GM13976 (cell line): Measurements from ENCODE around the gene ADAD2.
"Not testable (repeated sequence)": the region's sequence is repeated elsewhere in the genome, so short reads cannot be mapped to it uniquely, and the experiment has no call there.

Experiments
- DNase-seq: peaks from one replicate; pipeline ENCODE4 v3.0.0; 2012; ENCODE audit warnings: low spot score
- in situ Hi-C: fragments of 300-500 bp; cut with MboI; formaldehyde crosslinking; loops from one replicate; pipeline ENCODE4 v1.12.0; 2022; ENCODE audit warnings: low sequenced_read_pairs, mixed read lengths, inconsistent platforms; ENCODE audit not compliant: unreplicated experiment
- TF ChIP-seq, protein P1 (sequence below): IDR thresholded peaks from 2 replicates; pipeline ENCODE4 v1.5.1; 2012; ENCODE audit warnings: borderline replicate concordance, mild to moderate bottlenecking; ENCODE audit not compliant: insufficient read depth; ENCODE audit errors: extremely low read depth, missing control alignments, control extremely low read depth

Gene ADAD2

DNA sequence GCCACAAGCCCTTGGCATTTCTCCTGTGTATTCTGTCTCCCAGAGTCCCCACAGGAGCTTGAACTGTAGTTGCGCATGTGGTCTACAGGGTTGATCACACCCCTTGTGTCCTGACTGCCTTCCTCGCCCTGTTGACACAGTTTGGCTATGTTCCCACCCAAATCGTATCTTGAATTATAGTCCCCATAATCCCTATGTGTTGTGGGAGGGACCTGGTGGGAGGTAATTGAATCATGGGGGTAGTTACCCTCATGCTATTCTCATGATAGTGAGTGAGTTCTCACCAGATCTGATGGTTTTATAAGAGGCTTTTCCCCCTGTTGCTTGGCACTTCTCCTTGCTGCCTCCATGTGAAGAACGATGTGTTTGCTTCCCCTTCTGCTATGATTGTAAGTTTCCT, 21.2 kb downstream of the ADAD2 start:
- in situ Hi-C loops: no loop called here
- TF ChIP-seq, protein P1, sequence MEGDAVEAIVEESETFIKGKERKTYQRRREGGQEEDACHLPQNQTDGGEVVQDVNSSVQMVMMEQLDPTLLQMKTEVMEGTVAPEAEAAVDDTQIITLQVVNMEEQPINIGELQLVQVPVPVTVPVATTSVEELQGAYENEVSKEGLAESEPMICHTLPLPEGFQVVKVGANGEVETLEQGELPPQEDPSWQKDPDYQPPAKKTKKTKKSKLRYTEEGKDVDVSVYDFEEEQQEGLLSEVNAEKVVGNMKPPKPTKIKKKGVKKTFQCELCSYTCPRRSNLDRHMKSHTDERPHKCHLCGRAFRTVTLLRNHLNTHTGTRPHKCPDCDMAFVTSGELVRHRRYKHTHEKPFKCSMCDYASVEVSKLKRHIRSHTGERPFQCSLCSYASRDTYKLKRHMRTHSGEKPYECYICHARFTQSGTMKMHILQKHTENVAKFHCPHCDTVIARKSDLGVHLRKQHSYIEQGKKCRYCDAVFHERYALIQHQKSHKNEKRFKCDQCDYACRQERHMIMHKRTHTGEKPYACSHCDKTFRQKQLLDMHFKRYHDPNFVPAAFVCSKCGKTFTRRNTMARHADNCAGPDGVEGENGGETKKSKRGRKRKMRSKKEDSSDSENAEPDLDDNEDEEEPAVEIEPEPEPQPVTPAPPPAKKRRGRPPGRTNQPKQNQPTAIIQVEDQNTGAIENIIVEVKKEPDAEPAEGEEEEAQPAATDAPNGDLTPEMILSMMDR: no peak
- no peak for DNase-seq

DNA sequence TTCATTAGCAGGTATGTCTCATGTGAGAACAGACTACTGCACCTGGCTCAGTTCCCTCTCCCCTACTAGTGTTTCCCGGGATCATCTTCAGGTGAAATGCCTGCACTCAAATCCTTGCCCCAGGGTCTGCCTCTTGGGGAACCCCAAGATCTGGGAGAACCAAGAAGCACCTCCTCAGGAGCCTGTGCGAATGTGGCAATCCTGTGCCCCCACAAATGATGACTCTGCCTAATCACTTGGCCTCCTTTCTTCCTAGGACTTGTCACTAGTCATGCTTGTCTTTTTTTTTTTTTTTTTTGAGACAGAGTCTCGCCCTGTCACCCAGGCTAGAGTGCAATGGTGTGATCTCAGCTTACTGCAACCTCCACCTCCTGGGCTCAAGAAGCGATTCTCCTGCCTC, 21.7 kb downstream of the ADAD2 start:
- TF ChIP-seq, protein P1: no peak
- DNase-seq: no peak
- in situ Hi-C loops: no loop called here

DNA sequence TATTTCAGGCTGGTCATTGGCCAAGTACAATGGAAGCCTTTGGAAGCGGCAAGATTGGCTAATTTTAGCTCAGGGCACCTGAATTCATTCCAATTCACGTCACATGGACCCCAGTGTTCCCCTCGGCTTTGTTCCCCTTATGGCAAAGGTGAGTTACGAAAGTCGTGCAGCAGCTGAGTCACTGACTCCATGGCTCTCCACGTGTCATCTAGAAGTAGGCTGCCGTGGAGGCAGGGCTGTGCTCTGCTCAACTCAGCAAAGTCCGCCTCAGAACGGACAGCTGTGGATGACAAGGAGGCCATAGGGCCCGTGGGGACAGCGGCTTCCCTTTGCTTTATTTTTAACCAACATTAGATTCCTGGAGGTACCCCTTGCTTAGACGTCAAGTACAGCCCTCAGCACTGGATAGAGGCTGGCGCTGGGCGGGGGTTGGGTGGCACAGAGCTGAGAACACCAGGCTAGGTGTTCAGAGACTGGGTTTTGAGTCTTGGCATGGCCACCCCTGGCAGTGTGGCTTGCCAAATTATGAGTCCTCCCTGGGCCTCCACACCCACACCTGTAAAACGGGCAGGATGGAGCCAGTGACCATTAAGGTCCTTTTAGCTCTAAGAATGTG, 23.6 kb downstream of the ADAD2 start:
- in situ Hi-C loops: no loop called here
- TF ChIP-seq, protein P1: no peak
- no peak for DNase-seq

DNA sequence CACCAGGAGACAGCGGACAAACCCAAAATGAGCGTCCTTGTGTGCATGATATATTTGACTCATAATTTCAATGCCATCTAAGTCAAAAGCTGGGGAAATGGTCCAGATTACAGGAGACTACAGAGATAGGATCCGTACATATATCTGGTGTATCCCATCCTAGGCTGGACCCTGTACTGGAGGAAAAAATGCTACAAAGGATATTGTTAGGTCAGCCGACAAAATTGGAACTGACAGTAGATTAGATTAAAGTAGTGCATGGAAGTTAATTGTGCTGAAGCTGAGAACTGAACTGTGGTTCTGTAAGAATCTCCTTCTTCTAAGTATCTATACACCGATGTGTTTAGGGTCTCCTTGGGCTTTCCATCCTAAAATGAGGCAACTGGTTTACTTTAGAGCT, 24.6 kb downstream of the ADAD2 start:
- in situ Hi-C loops: no loop called here
- DNase-seq: no peak
- TF ChIP-seq, protein P1: no peak

- in situ Hi-C loops, DNase-seq: not testable (repeated sequence)
Measured at GRCh38 chr16:84216144-84216543, 25.2 kb downstream of the ADAD2 start.

DNA sequence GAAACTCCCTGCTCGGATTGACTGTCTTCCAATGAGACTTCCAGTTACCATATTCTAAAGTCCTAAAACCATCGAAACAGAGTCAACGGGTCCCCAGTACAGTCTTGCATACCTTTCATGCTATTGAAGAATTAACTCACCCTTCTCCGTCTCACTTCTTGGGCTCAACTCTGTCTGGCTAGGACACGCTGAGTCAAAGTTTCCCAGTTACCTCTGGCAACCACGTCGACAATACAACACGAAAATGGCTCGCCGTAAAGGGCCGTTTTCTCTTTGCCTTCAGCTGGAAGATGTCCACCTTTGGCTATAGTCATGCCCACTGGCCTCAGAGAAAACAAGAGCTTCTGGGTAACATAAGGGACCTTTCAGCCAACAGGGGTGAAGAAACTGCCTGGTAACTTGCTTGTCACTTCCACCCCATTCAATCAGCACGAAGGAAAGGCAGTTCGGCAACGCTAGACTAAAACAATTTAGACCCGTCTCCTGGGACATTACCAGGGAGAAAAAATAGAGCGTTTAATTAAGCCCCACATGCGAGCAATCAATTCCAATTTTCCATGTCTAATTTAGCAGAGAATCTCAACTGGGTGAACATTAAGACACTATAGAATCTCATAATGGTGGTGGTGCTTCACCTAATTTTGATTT, 27.3 kb downstream of the ADAD2 start:
- in situ Hi-C loops: no loop called here
- TF ChIP-seq, protein P1: no peak
- DNase-seq: no peak

GRCh38 chr16:84218956-84219355, 28.0 kb downstream of the ADAD2 start:
- TF ChIP-seq, protein P1: no peak
- in situ Hi-C loops: no loop called here
- no peak for DNase-seq
